C4-2B (cell line): ENCODE measurements around the gene CCDC51.

ENCODE experiments used
- CTCF ChIP-seq: fragments of 450-650 bp; conservative IDR thresholded peaks from 2 replicates; pipeline ENCODE4 v1.5.1; 2017; ENCODE audit warnings: mild to moderate bottlenecking
- ZFX ChIP-seq: fragments of 450-650 bp; IDR thresholded peaks from 2 replicates; pipeline ENCODE4 v1.6.1; 2017

- TF ChIP-seq CTCF (no peak), ZFX (no peak)
Measured at GRCh38 chr3:48417529-48418108, 22.3 kb downstream of the CCDC51 start.
